DND-41 (cell line): ENCODE data around the gene ABHD3.
"Not testable (repeated sequence)": the region's sequence is repeated elsewhere in the genome, so short reads cannot be mapped to it uniquely, and the experiment has no call there.

Experiments used
- ATAC-seq: fragments of 200-7000 bp; cut with Tn5 transposase; 3 replicates; pipeline ENCODE4 v1.9.1; 2021; ENCODE audit warnings: low read depth; ENCODE audit not compliant: insufficient read depth
- DNase-seq: peaks from one replicate; pipeline ENCODE4 v3.0.0-alpha.2; 2020
- H2AFZ ChIP-seq: 2 replicates; pipeline ENCODE4 v1.6.0; 2012; ENCODE audit warnings: low read depth, low read length
- H3K27ac ChIP-seq: 2 replicates; pipeline ENCODE4 v1.5.1; 2012; ENCODE audit warnings: low read length, inconsistent platforms
- H3K27me3 ChIP-seq: fragments of 200-600 bp; sonication (generic); 2 replicates; pipeline ENCODE4 v1.6.0; 2012; ENCODE audit warnings: low read length, mild to moderate bottlenecking, inconsistent platforms; ENCODE audit not compliant: insufficient read depth, poor library complexity
- H3K36me3 ChIP-seq: 2 replicates; pipeline ENCODE4 v1.5.1; 2012; ENCODE audit warnings: low read length, inconsistent platforms; ENCODE audit not compliant: insufficient read depth
- H3K4me1 ChIP-seq: 2 replicates; pipeline ENCODE4 v1.5.1; 2012; ENCODE audit warnings: mild to moderate bottlenecking, low read length; ENCODE audit not compliant: insufficient read depth
- H3K4me2 ChIP-seq: 2 replicates; pipeline ENCODE4 v1.6.0; 2012; ENCODE audit warnings: mild to moderate bottlenecking, moderate library complexity, low read length, inconsistent platforms; ENCODE audit not compliant: insufficient read depth
- H3K4me3 ChIP-seq, 2 experiments: fragments of 200-600 bp in 1 of 2; shearing (Covaris generic) in 1 of 2; 2 replicates each; pipeline ENCODE4 v1.5.1; 2012 to 2016; ENCODE audit warnings: inconsistent platforms in 2 of 2, low read length in 2 of 2, mild to moderate bottlenecking in 2 of 2, low read depth in 1 of 2, moderate library complexity in 1 of 2
- H3K79me2 ChIP-seq: 2 replicates; pipeline ENCODE4 v1.6.0; 2012; ENCODE audit warnings: low read length, inconsistent platforms; ENCODE audit not compliant: insufficient read depth
- H3K9ac ChIP-seq: 2 replicates; pipeline ENCODE4 v1.6.0; 2012; ENCODE audit warnings: low read depth, mild to moderate bottlenecking, inconsistent platforms, low read length, moderate library complexity
- H3K9me3 ChIP-seq: 2 replicates; pipeline ENCODE4 v1.5.1; 2012; ENCODE audit warnings: low read length, moderate library complexity, mild to moderate bottlenecking, inconsistent platforms; ENCODE audit not compliant: insufficient read depth, severe bottlenecking
- H4K20me1 ChIP-seq: 2 replicates; pipeline ENCODE4 v1.6.0; 2012; ENCODE audit warnings: low read length; ENCODE audit not compliant: insufficient read depth
- EZH2 ChIP-seq: IDR thresholded peaks from 3 replicates; pipeline ENCODE4 v1.6.1; 2012; ENCODE audit warnings: borderline replicate concordance, low read depth, mild to moderate bottlenecking, moderate library complexity, low read length, inconsistent platforms; ENCODE audit not compliant: severe bottlenecking
- TF ChIP-seq, protein P1 (sequence below): IDR thresholded peaks from 2 replicates; pipeline ENCODE4 v1.5.1; 2012; ENCODE audit warnings: borderline replicate concordance, low read length, moderate library complexity, mild to moderate bottlenecking; ENCODE audit not compliant: poor library complexity, severe bottlenecking; ENCODE audit errors: extremely low read depth

The ABHD3 gene

DNA sequence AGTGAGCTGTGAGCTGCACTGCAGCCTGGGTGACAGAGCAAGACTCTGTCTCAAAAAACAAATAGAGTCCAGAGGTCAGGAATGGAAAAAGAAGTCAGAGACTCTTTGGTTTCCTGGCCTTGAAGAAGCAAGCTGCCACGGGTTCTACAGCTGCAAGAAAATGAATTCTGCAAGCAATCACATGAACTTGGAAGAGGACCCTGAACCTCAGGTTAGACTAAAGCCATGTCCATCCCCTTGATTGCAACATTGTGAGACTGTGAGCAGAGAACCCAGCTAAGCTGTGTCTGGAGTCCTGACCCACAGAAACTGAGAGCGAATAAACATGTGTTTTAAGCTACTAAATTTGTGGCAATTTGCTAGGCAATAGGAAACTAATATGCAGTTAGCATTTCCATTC lies 23.1 kb upstream of the ABHD3 start:
- Histone ChIP-seq H2AFZ (no peak overlapping the region), H3K4me3 (no peak overlapping the region), H3K79me2 (no peaks in the 10 kb centered on the region), H3K9ac (no peak overlapping the region), H3K4me1 (no peaks in the 10 kb centered on the region), H4K20me1 (no peaks in the 10 kb centered on the region), H3K27ac (no peak overlapping the region), H3K36me3 (no peaks in the 10 kb centered on the region), H3K9me3 (no peaks in the 10 kb centered on the region), H3K27me3 (no peaks in the 10 kb centered on the region), H3K4me2 (no peak overlapping the region)
- DNase-seq (no peak), ATAC-seq (no peak)
- no peak for TF ChIP-seq EZH2
- TF ChIP-seq, protein P1, sequence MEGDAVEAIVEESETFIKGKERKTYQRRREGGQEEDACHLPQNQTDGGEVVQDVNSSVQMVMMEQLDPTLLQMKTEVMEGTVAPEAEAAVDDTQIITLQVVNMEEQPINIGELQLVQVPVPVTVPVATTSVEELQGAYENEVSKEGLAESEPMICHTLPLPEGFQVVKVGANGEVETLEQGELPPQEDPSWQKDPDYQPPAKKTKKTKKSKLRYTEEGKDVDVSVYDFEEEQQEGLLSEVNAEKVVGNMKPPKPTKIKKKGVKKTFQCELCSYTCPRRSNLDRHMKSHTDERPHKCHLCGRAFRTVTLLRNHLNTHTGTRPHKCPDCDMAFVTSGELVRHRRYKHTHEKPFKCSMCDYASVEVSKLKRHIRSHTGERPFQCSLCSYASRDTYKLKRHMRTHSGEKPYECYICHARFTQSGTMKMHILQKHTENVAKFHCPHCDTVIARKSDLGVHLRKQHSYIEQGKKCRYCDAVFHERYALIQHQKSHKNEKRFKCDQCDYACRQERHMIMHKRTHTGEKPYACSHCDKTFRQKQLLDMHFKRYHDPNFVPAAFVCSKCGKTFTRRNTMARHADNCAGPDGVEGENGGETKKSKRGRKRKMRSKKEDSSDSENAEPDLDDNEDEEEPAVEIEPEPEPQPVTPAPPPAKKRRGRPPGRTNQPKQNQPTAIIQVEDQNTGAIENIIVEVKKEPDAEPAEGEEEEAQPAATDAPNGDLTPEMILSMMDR = no peak

DNA sequence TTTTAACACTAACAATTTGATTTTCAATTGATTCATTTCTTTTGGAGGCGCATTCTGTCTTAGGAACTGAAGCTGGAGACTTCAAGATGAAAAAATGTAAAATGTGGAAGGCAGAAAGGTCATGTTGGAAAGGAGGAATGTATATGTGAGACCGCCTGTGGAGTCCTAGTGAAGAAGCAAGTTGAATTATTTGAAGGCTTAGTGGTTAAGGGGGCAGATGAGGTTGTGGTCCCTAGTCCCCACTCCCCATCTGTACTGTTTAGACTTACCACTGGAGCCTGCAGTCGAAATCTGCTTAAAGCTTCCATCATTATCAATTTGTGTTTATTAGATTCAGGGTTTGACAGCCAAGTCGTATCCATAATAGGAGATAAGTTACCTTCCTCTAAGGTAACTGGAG lies 20.6 kb upstream of the ABHD3 start:
- H3K27me3 ChIP-seq = no peaks in the 10 kb centered on the region
- TF ChIP-seq, protein P1 = no peak
- TF ChIP-seq EZH2 = no peak
- H3K4me3 ChIP-seq = no peak overlapping the region
- H3K27ac ChIP-seq = no peak overlapping the region
- no peaks in the 10 kb centered on the region for H3K9me3 ChIP-seq
- no peaks in the 10 kb centered on the region for H3K4me1 ChIP-seq
- no peak overlapping the region for H3K9ac ChIP-seq
- DNase-seq = no peak
- no peak overlapping the region for H2AFZ ChIP-seq
- H4K20me1 ChIP-seq = no peaks in the 10 kb centered on the region
- no peak overlapping the region for H3K4me2 ChIP-seq
- ATAC-seq = no peak
- no peaks in the 10 kb centered on the region for H3K36me3 ChIP-seq
- no peaks in the 10 kb centered on the region for H3K79me2 ChIP-seq

DNA sequence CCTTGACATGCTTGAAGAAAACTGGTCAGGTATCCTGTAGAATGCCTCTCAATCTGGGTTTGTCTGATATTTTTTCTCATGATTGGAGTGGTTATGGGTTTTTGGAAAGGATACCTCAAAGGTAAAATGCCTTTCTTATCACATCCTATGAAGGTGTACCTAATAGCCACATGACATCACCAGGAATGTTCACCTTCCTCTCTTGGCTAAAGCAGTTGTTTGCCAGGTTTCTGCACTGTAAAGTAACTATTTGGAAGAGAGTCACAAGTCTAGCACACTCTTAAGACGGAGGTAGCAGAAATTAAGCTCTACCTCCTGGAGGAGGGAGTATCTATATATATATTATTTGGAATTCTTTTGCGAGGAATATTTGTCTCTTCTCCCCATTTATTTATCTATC lies 18.1 kb upstream of the ABHD3 start:
- H2AFZ ChIP-seq = no peak overlapping the region
- no peaks in the 10 kb centered on the region for H3K4me1 ChIP-seq
- TF ChIP-seq, protein P1 = no peak
- no peak for TF ChIP-seq EZH2
- H3K9me3 ChIP-seq = no peaks in the 10 kb centered on the region
- H4K20me1 ChIP-seq = no peaks in the 10 kb centered on the region
- DNase-seq (no peak), ATAC-seq (no peak)
- H3K27me3 ChIP-seq = no peaks in the 10 kb centered on the region
- no peak overlapping the region for H3K9ac ChIP-seq
- H3K36me3 ChIP-seq = no peaks in the 10 kb centered on the region
- H3K4me2 ChIP-seq = no peak overlapping the region
- H3K27ac ChIP-seq = no peak overlapping the region
- H3K79me2 ChIP-seq = no peaks in the 10 kb centered on the region
- H3K4me3 ChIP-seq = no peak overlapping the region

DNA sequence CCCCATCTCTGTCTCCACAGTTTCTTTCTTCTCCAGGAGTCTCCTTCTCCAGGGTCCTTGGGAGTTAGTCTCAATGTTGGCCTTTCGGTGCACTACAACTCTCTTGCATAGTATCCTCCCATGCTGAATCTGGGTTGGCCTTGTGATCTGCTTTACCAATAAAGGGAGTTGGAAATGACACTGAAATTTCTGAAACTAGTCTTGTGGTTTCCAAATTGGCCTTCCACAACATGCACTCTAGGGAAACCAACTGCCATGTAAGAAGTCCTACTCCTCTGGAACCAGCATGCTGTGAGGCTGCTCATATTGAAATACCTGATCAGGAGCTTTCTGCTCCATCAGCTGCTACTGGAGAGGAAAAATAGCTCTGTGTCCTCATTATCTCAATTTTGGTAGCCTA lies 9.9 kb upstream of the ABHD3 start:
- no peak overlapping the region for H3K27ac ChIP-seq
- no peak overlapping the region for H2AFZ ChIP-seq
- no peak overlapping the region for H3K4me3 ChIP-seq
- H3K4me1 ChIP-seq = no peaks in the 10 kb centered on the region
- ATAC-seq (0 out of 3 replicates have a peak, but pooled peaks have one; percentile 31), DNase-seq (no peak)
- H3K4me2 ChIP-seq = no peak overlapping the region
- H3K27me3 ChIP-seq = no peaks in the 10 kb centered on the region
- no peaks in the 10 kb centered on the region for H3K9me3 ChIP-seq
- no peaks in the 10 kb centered on the region for H3K79me2 ChIP-seq
- TF ChIP-seq, protein P1 = no peak
- TF ChIP-seq EZH2 = no peak
- H4K20me1 ChIP-seq = no peaks in the 10 kb centered on the region
- H3K36me3 ChIP-seq = no peaks in the 10 kb centered on the region
- H3K9ac ChIP-seq = no peak overlapping the region

DNA sequence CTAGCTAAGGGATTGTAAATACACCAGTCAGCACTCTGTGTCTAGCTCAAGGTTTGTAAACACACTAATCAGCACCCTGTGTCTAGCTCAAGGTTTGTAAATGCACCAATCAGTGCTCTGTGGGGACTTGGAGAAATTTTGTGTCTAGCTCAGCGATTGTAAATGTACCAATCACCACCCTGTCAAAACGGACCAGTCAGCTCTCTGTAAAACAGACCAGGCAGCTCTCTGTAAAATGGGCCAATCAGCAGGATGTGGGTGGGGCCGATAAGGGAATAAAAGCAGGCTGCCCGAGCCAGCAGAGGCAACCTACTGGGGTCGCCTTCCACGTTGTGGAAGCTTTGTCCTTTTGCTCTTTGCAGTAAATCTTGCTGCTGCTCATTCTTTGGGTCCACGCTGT lies 2.6 kb upstream of the ABHD3 start:
- H3K27me3 ChIP-seq, H4K20me1 ChIP-seq, H3K9ac ChIP-seq, H3K36me3 ChIP-seq, H3K27ac ChIP-seq, H3K4me3 ChIP-seq, H3K9me3 ChIP-seq, ATAC-seq, H3K4me2 ChIP-seq, H2AFZ ChIP-seq, DNase-seq: not testable (repeated sequence)
- H3K79me2 ChIP-seq = peaks cover 30% of the 10 kb centered on the region
- H3K4me1 ChIP-seq = peaks cover 25% of the 10 kb centered on the region
